WTC11 (cell line): Measurements from ENCODE around the gene MT1H. TPM values are rescaled to one million over a fixed set of nuclear protein-coding genes. Genes with fewer than 3 reads are reported as not detected.

Experiments used
- ATAC-seq: fragments of 200-7000 bp; cut with Tn5 transposase; 2 replicates; pipeline ENCODE4 v1.10.0; 2021; ENCODE audit warnings: mild to moderate bottlenecking, moderate library complexity
- CTCF ChIA-PET: fragments of 300-600 bp; sonication (Branson Sonifier 250); formaldehyde crosslinking; loops from one replicate; lab custom pipeline; 2021; ENCODE audit warnings: antibody characterized with exemption; lab: Charles Lee
- POLR2A ChIA-PET: fragments of 350-600 bp; sonication (Branson Sonifier 250); formaldehyde crosslinking; loops from one replicate; lab custom pipeline; 2021; ENCODE audit warnings: antibody characterized with exemption; lab: Charles Lee
- DNase-seq: peaks from one replicate; pipeline ENCODE4 v3.0.0; 2021; ENCODE audit warnings: low spot score
- H3K27ac Mint-ChIP-seq: 2 replicates; pipeline ENCODE4 v1.8.0; 2021; ENCODE audit warnings: mixed read lengths
- H3K27me3 Mint-ChIP-seq: 2 replicates; pipeline ENCODE4 v1.8.0; 2021; ENCODE audit warnings: low read depth, mild to moderate bottlenecking, moderate library complexity, mixed read lengths
- H3K36me3 Mint-ChIP-seq: 2 replicates; pipeline ENCODE4 v1.8.0; 2021; ENCODE audit warnings: mixed read lengths
- H3K4me1 Mint-ChIP-seq: 2 replicates; pipeline ENCODE4 v1.8.0; 2022; ENCODE audit warnings: mixed read lengths
- H3K4me3 Mint-ChIP-seq: 2 replicates; pipeline ENCODE4 v1.8.0; 2021; ENCODE audit warnings: mild to moderate bottlenecking, moderate library complexity, mixed read lengths
- H3K9me3 Mint-ChIP-seq: 2 replicates; pipeline ENCODE4 v1.8.0; 2021; ENCODE audit warnings: mixed read lengths
- AFF4 ChIP-seq: sonication (generic); formaldehyde crosslinking; IDR thresholded peaks from 2 replicates; pipeline ENCODE4 v1.8.1; 2023; ENCODE audit warnings: mild to moderate bottlenecking, missing genetic modification reagents, borderline replicate concordance
- AR ChIP-seq: fragments of 250-450 bp; sonication (Bioruptor Pico); IDR thresholded peaks from 2 replicates; pipeline ENCODE4 v1.9.0; 2021; ENCODE audit warnings: mild to moderate bottlenecking
- ARID4B ChIP-seq: sonication (generic); formaldehyde crosslinking; IDR thresholded peaks from 2 replicates; pipeline ENCODE4 v1.8.0; 2023; ENCODE audit warnings: missing genetic modification reagents, mild to moderate bottlenecking, borderline replicate concordance
- CDX4 ChIP-seq: fragments of 250-450 bp; sonication (Bioruptor Pico); IDR thresholded peaks from 2 replicates; pipeline ENCODE4 v1.9.0; 2021; ENCODE audit warnings: moderate library complexity, mild to moderate bottlenecking, inconsistent platforms, borderline replicate concordance
- E2F1 ChIP-seq: sonication (generic); formaldehyde crosslinking; IDR thresholded peaks from 2 replicates; pipeline ENCODE4 v1.8.0; 2022; ENCODE audit warnings: mild to moderate bottlenecking, missing genetic modification reagents
- IRF2 ChIP-seq: sonication (generic); formaldehyde crosslinking; IDR thresholded peaks from 2 replicates; pipeline ENCODE4 v1.8.0; 2022; ENCODE audit warnings: low read depth, missing genetic modification reagents, borderline replicate concordance
- NFYB ChIP-seq: sonication (generic); formaldehyde crosslinking; conservative IDR thresholded peaks from 2 replicates; pipeline ENCODE4 v1.8.0; 2022; ENCODE audit warnings: low read depth, missing genetic modification reagents
- NR3C1 ChIP-seq: sonication (generic); formaldehyde crosslinking; conservative IDR thresholded peaks from 2 replicates; pipeline ENCODE4 v1.8.1; 2023; ENCODE audit warnings: low read depth, mild to moderate bottlenecking, missing genetic modification reagents
- ZMAT4 ChIP-seq: fragments of 250-450 bp; sonication (Bioruptor Pico); IDR thresholded peaks from 2 replicates; pipeline ENCODE4 v1.9.0; 2021; ENCODE audit warnings: mild to moderate bottlenecking
- ZNF671 ChIP-seq: fragments of 250-450 bp; sonication (Bioruptor Pico); IDR thresholded peaks from 2 replicates; pipeline ENCODE4 v1.8.0; 2021; ENCODE audit warnings: mild to moderate bottlenecking
- total RNA-seq: library from RNA; stranded (reverse); gene quantifications from 3 replicates; pipeline ENCODE4 v1.2.3, GENCODE V29; 2021

The MT1H gene
- total RNA-seq, 1 experiment from 2014 or later = 122 TPM

- TF ChIP-seq ARID4B (CRISPR knock-in tag) (no peak), IRF2 (no peak), NFYB (CRISPR knock-in tag) (no peak), AR (CRISPR knock-in tag) (no peak)
Observed at GRCh38 chr16:56635441-56635967, 34.1 kb upstream of the MT1H start (continued).

GRCh38 chr16:56636616-56637413 is 32.8 kb upstream of the MT1H start:
- peaks cover 30% of the 10 kb centered on the region for H3K4me1 Mint-ChIP-seq
- no peak overlapping the region for H3K27ac Mint-ChIP-seq
- H3K4me3 Mint-ChIP-seq = no peak overlapping the region
- H3K27me3 Mint-ChIP-seq = peaks cover 100% of the 10 kb centered on the region
- H3K9me3 Mint-ChIP-seq = no peaks in the 10 kb centered on the region
- POLR2A ChIA-PET = interaction anchor here (1.0 to 5.1 kb wide), 2 partner anchors 11 to 39 kb away, joined by 3 to 24 read pairs; partner anchors contain the start of gene MT1E
- DNase-seq (no peak), ATAC-seq (no peak)
- CTCF ChIA-PET = interaction anchor here (0.6 to 1.8 kb wide), 5 partner anchors 16 to 65 kb away, joined by 3 to 5 read pairs (median 3); partner anchors contain the start of gene MT1G
- peaks cover 6% of the 10 kb centered on the region; the same call in 1 of the 2 replicates for H3K36me3 Mint-ChIP-seq
- TF ChIP-seq ARID4B (CRISPR knock-in tag) = no peak
- TF ChIP-seq NR3C1 = no peak
- no peak for TF ChIP-seq E2F1
- TF ChIP-seq AFF4 = no peak
- TF ChIP-seq ZMAT4 (CRISPR knock-in tag) = no peak
- no peak for TF ChIP-seq CDX4 (CRISPR knock-in tag)
- no peak for TF ChIP-seq AR (CRISPR knock-in tag)
- no peak for TF ChIP-seq ZNF671 (CRISPR knock-in tag)
